Measurements from ENCODE around the gene DAP.
A peak's percentile ranks its signal among the peaks of the same experiment; 100 is the strongest.
"Not testable (repeated sequence)": the region's sequence is repeated elsewhere in the genome, so short reads cannot be mapped to it uniquely, and the experiment has no call there.

The DAP gene, protein sequence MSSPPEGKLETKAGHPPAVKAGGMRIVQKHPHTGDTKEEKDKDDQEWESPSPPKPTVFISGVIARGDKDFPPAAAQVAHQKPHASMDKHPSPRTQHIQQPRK

GRCh38 chr5:10761185-10761932 lies at the start of gene DAP:
TSS of gene DAP (minus strand) at chr5:10761234. CDS start at chr5:10761068, 166 bp downstream.
- DNase-seq = peak; percentile 76

DNA sequence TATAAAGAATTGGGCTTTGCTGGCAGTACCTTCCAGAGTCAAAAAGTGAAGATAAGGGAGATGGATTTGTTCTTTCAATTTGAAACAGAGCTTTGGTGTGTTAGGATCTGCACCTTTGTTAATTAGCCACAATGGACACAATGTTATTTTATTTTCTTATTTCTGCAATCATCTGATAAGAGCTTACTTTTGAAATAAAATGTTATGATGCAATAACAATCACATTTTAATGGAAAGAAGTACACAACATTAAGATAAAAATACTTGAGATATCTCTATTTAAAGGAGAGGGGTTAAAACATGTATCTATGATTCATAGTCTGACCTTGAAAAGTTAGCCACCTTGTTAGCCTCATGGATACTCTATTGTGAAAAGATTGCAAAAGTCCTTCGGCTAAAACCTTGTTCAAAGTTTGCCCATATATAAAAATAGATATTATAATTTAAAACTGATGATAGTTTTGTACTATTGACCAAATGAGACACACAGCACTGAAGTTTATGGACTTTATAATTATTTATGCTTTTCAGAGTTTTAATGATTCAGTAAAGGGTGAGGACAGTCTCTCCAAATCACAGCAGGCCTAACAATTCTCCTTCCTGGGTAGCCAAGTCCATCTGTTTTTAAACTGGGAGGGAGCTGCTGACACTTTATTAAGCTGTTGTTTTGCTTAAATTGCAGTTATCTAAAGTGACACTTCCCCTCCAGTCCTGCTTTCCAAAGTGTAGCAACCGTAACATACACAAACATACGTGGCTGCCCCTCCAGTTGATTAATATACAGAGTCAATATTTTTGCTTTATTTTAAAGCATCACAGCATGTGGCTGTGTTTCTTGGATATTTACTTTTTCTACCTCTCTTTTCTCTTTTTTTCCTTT lies 47.6 kb upstream of the DAP start:
- no peak for DNase-seq

DNA sequence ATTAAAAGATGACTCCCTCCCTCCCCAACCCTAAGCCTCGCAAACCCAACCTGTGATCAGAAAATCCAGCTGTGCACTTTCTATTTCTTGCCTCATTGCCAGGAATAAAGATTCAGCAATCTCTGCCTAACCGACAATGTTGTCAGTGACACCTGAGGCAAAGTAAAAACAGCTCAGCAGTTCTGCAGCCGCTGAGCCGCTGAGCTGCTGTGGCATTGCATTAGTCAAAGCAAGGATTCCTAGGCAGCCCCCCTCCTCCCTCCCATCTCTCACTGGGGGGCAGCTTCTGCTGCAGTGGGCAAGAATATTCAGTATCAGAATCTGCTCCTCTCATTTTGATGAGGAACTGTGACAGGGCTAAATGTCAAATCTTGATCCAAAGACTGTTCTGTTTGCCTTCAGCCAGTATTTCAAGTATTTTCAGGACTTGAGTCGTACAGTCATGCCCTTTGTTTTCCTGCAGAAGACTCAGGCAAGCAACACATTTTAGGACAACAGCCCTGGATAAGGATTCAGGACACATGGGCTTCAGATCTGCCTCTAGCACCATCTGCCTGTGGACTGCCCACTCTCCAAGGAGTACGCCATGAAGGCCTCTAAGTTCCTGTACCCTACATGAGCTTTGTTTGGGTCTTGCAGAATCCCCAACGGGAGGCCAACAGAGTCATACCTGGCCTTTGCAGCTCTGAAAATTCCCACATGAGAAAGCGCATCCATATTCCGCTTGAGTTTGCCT lies 41.1 kb upstream of the DAP start:
- DNase-seq = no peak

GRCh38 chr5:10800852-10801251 lies 39.8 kb upstream of the DAP start:
- DNase-seq = no peak

DNA sequence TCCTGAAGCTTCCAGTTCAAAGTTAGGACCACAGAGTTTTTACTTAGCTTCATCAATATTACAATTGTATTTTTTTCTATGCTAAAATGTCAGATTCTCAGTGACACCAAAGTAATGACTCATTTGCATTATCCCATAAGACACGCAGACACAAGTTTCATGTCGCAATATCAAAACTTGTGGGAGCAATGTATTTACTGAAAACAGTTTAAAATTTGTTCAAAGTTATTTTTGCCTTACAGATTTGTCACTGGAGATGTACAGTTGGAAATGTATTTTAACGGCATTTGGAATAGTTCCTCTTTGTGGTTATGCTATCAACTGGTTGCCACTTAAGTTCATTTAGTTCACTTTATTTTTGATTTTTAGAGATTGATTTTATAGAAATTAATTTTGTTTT lies 36.2 kb upstream of the DAP start:
- DNase-seq = no peak

DNA sequence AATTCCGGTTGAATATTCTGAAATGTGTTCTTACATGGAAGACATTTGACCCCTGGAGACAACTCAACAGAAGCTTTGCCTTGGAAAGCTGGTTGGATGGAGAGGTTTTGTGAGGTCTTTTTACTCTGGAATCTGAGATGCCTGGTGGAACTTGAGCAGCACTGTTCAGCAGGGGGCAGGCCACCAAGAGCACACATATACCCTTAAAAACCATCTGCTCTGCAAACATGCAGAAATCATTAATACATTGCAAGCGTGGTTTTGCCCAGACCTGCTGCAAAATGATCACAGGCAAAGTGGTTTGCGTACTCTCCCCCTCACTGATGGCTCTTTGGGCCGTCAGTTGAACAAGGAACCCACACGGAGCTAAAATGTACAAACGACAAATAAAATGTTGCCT lies 32.8 kb upstream of the DAP start:
- no peak for DNase-seq

DNA sequence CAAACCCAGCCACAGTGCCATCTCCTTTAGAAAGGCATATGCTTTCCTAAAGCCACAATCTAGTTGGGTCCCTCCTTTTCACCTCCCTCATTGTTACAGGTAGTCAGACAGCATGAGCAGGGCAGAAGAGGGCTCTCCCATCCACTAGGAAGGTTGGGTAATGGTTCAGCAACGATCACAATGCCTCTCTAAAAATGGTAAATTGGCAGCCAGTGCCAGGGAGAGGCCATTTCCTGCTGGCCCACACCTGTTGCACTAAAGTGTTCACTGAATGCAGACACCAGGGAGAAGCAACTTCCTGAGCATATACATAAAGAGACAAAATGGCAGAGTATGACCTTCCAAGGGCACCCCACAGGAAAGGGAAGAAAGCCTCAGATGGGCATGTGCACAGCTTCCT lies 31.3 kb upstream of the DAP start:
- DNase-seq = no peak

GRCh38 chr5:10789726-10790125 lies 28.7 kb upstream of the DAP start:
- DNase-seq = no peak

DNA sequence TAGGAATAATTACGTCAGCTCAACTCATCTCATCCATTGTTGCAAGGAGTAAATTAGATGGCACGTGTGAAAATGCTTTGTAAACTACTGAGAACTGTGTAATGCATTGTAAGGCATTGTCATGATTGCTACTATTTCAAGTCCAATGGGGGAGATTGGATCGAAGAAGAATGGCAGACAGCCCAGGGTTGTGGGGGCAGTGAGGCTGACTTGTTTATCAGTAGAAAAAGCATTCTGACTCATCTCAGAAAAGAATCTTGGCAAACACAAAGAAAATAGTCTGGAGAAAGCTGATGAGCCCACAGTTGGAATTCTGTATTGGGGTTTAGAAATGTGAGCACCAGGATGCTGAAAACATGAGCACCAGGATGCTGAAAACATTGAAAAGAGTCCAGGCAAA lies 28.0 kb upstream of the DAP start:
- DNase-seq = no peak

- no peak for DNase-seq
Measured at GRCh38 chr5:10788358-10788757, 27.3 kb upstream of the DAP start.

DNA sequence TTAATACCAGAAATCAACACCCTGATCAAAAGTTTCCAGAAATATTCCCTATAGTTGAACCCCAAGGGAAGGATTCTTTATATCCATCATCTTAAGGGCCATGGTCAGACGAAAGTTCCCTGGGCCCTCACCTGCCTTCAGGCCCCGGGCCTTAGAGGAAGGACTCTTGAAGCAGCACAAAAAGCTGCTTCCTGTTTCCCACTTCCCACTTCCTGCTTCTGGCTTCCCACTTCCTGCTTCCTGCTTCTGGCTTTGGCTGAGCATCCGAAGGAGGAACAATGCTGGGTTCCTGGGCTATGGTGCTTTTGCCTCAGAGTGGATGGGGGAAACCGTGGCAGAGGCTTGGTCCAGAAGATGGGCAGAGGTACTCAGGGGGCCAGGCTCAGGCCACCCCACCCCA lies 25.8 kb upstream of the DAP start:
- no peak for DNase-seq

GRCh38 chr5:10780208-10780607 lies 19.2 kb upstream of the DAP start:
- not testable (repeated sequence) for DNase-seq

- DNase-seq = no peak
Measured at GRCh38 chr5:10779592-10779991, 18.6 kb upstream of the DAP start.

GRCh38 chr5:10778179-10778910 lies 17.3 kb upstream of the DAP start:
- DNase-seq = no peak

DNA sequence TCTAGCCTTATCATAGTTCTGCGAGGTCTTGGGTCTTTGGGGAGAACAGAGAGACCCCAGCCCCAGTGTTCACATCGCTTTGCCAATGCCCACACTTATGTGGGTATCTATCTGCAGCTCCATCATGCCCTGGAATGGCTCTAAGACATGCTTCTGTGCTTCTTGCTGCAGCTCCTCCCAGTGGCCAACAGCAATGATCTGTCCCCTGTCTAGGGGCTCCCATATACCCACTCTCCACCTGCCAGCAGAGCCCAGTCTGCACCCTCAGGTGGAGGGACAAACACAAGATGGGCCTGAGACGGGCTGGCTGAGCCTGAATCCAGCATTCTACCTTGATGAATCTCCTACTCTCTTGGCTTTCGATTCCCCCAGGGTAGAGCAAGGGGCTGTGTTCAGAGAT lies 14.6 kb upstream of the DAP start:
- DNase-seq = no peak

GRCh38 chr5:10772901-10773585 lies 12.0 kb upstream of the DAP start:
- no peak for DNase-seq

DNA sequence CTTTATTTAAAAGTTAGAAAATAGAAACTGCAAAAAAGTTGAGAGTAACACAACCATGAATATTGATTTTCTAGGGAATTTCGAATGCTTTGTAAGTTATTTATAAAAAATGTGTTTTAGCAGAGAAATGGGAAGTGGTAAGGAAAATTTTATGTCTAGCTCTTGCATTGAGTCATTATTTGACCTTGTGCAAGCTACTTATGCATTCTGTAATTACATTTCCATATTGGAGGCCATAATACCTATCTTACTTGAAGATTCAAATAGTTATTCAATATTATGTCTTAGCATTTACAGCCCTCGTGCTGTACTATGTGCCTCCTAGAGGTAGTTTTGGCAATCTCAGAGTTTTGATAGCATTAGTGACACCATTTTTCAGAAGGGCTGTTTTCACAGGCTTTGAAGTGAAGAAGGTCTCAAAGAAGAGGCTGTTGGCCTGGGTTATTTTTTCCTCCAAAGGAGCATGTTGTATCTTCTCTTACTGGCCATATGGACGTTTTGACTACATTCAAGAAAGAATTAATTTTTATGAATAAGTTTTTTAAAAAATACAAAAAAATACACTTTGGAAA lies 7.4 kb upstream of the DAP start:
- no peak for DNase-seq

DNA sequence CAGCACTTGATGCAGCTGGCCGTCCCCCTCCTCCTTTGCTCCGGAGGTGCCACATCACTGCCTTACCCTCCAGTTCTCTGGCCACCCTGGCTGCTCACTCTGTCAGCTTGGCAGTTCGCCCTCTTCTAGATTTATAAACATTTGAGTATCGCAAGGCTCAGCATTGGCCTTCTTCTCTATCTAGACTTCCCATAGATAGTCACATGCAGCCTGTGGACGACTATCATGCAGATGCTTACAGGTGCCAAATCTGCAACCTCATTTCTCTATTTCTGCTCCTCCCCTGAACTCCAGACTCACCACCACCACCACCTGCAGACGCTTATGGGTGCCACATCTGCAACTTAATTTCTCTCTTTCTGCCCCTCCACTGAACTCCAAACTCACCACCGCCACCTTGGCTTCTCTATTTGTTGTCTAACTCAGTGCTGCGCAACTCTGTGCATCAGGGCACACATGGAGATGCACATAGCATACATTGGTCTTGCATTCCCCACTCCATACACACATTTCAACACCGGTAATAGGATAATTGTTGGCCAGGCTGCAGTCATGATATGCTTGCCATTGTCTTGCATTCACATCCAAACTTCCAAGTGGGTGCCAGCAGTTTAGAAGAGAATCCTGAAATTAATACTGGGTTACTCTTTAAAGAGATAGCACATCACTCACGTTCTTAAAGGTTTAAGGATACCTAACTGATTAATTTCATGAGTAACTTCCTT lies 1.9 kb upstream of the DAP start:
- no peak for DNase-seq

DNA sequence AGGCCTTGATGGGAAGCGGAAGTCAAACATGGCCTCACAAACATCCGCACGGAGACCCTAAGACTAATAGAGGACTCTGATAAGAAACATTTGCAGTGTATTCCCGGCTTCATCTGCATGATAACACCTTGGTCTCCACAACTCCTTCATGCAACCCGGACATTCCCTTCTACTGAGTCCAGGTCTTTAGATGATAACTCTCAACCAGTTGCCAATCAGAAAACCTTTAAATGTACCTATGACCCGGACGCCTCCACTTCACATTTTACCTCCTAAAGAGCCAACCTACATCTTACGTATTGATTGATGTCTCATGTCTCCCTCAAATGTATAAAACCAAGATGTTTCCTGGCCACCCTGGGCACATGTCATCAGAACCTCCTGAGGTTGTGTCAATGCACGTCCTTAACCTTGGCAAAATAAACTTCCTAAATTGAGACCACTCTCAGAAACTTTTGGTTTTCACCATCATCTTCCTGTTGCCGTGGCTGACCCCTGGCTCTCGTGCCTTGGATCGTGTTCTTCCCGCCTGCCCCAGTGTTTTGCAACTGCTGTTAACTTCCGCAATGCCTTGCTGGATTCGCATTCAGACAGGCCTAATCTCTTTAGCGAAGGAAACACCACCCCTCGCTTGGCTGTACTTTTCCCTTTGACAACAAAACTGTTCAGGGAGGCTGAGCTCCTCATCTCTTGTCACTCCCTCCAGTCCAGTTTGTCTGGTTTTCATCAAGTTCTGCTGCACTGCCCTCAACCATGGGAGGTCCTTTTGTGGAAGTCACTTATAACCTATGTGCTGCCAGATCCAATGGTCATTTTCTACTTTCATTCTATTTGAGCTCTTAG lies 1.1 kb upstream of the DAP start:
- no peak for DNase-seq

- no peak for DNase-seq
Measured at GRCh38 chr5:10760921-10761184, 181 bp downstream of the DAP start.
